Umbilical cord (tissue), 2 donors: Measurements from ENCODE around the gene ADNP. TPM values are rescaled to one million over a fixed set of nuclear protein-coding genes. Genes with fewer than 3 reads are reported as not detected.

ENCODE experiments used
- DNase-seq: peaks from one replicate; pipeline ENCODE4 v3.0.0-alpha.2; 2015; ENCODE audit warnings: low spot score
- total RNA-seq: library from RNA; depleted of rRNA; stranded (reverse); fragments of >200 nt; gene quantifications from one replicate; pipeline ENCODE4 v1.2.3, GENCODE V29; 2014; ENCODE audit warnings: low replicate concordance; ENCODE audit not compliant: insufficient read depth

Gene ADNP
- total RNA-seq, 1 donor from 2014 or later, result 38.0 TPM

- no peak for DNase-seq
Observed at GRCh38 chr20:50932691-50933280, 1.5 kb upstream of the ADNP start.

DNA sequence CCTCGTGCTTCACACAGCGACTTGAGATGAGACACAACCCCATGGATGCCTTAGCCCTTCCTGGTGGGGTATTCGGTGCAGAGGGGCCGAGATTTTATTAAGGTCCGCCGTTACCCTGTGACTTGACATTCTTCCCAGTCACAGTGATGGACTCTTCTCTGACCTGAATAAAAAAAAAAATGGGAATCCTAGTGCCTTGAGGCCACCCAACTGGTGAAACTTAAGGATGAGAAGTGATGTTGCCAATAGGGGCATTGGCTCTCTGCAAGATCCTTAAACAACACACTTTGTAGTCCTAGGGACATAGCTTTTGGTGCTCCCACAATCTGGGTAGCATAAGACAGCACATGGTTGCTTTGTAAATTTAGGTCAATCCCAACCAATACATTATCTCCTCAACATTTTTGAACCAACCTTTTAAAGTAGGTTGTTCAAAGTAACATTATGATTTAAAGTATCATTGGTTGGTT, 814 bp upstream of the ADNP start:
- no peak for DNase-seq

DNA sequence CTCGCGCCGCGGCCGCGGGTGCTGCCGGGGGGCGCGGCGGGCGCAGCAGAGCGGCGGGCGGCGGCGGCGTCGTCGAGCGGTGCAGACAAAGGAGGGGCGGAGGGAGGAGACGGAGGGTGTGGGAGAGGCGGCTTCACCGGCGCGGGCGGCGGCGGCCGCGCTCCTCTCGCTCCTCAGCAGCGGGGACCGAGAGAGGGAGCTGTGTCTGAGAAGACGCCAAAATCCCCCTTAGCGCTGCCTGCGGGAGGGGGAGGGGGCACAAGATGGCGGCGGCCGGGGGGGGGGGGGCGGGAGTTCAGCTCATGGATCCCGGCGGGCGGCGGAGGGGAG, 296 bp downstream of the ADNP start:
- DNase-seq, result no peak

DNA sequence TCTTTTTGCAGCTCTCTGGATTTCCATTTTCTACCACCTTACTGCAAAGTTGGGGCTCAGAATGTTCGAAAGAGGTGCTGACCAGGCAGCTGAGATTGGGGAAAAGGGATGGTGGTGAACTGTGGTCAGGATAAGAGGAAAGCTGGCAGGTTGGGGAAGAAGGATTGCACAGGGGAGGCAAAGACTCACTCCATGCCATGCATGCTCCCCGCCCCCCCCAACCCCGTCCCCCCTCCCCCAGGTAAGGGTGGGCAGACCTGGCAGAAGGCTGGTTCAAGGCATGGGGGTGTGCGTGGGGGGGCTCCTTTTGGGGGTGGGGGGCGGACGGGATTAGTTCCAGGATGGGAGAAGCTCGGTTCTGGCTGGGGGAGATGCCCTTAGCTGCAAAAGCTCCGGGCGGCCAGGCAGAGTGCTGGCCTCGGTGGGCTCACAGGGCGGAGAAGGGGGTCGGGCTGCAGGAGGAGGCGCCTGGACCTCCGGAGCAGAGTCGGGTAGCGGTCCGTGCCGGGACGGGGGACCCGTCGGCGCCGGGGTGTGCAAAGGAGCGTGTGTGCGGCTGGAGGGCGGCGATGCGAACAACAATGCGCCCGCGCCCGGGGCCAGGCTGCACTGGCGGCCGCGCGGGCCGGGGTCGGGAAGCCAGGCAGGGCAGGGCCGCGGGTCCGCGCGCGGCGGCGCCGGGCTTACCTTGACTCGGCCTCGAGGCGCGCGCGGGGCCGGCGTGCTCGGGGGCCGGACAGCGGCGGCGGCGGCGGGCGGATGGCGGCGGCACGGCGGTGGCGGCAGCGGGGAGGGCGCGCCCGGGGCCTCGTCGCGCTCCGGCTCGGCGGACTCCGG, 880 bp downstream of the ADNP start:
- DNase-seq, result no peak

- peak; percentile 93 for DNase-seq
Observed at GRCh38 chr20:50929299-50930138, 1.7 kb downstream of the ADNP start.

DNA sequence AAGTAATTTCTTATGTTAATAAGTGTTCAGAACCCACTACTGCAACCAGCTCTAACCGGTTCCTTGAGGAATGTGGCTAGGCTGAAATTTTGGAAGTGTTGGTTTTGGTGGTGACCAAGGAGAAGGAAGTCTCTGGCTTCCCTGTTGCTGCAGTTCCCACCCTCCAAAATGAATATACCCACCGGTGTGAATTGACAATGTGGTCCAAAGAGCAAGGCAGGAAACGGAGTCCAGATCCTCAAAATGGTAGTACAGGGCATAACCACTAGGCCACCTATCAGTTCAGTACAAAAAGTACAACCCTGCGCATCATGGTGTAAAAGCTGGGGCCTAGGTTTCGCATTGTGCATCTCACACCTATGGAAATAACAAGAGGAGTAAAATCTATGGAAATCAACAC, 2.8 kb downstream of the ADNP start:
- no peak for DNase-seq

GRCh38 chr20:50926530-50926929, 4.7 kb downstream of the ADNP start:
- no peak for DNase-seq

- no peak for DNase-seq
Observed at GRCh38 chr20:50924261-50924920, 6.8 kb downstream of the ADNP start.

GRCh38 chr20:50921803-50922501, 9.3 kb downstream of the ADNP start:
- DNase-seq, result no peak

DNA sequence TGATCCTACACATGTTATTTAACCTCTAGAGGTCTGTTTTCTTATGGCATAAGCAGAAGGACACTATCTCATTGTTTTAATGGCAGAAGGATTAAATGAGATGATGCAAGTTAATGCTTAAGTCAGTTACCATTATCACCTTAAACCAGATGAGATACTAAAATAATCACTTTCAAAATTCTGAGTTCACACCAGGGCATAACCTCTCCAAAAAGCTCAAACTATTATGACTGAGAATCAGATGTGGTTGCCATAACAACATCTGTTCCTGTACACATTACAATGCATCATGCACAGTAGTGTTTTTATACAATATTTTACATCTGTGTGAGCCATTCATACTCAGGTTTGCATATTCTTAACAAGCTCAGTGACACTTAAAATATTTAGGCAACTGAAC, 10.2 kb downstream of the ADNP start:
- DNase-seq, result no peak

DNA sequence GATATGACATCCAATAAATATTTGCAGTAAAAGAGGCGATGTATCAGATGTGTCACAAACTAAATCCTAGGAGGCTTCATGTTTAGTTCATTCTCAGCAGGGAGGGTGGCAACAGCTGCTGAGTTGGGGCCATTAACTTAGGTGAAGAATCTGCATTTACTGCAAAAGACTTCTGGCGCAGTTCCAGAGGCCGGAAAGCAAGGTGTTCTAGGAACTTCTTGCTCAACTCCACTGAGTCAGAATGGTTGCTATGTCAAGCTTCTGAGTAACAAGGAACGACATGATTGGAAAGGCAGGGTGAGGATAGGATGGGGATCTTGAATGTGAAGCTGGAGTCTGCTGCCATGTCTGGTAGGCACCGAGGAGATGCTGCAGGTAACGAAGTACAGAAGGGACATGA, 11.7 kb downstream of the ADNP start:
- DNase-seq, result no peak

- DNase-seq, result no peak
Observed at GRCh38 chr20:50918403-50918802, 12.8 kb downstream of the ADNP start.

DNA sequence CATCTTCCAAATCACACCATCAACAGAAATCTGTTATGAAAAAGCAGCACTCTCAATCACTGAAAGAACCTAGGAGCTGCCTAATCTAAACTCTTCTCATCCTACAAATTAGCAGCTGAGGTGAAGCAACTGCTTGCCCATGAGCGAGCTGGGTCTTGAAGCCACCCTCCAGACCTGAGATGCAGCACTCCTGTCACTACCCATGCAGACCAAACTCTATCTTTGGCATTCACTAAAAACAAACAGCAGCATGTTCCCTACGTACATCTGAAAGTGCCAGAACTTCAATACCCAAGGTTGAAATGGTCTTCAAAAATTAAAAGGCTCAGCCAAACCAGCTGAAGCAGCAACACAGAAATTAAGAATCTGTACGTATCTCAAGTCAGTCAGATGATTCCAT, 14.3 kb downstream of the ADNP start:
- no peak for DNase-seq

DNA sequence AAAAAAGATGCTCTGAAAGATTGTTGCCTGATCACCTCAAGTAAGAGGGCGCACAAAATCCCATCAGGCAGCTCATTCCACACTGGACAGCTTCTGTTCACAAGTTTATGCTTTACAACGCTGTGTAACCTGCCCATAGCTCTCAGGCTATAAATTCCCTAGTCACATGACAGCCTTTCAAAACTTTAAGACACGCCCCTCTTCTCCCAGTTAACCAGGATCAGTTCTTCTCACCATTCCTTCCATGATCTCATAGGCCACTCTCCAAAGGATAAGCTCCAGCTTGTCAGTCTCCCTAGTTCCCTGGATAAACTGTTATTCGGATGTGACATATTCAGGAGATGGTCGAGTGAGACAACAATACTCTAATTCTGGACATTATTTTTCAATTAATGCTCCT, 15.0 kb downstream of the ADNP start:
- peak; percentile 60 for DNase-seq

GRCh38 chr20:50915424-50915823, 15.8 kb downstream of the ADNP start:
- peak; percentile 71 for DNase-seq

GRCh38 chr20:50913690-50914375, 17.4 kb downstream of the ADNP start:
- peak; percentile 34 for DNase-seq

DNA sequence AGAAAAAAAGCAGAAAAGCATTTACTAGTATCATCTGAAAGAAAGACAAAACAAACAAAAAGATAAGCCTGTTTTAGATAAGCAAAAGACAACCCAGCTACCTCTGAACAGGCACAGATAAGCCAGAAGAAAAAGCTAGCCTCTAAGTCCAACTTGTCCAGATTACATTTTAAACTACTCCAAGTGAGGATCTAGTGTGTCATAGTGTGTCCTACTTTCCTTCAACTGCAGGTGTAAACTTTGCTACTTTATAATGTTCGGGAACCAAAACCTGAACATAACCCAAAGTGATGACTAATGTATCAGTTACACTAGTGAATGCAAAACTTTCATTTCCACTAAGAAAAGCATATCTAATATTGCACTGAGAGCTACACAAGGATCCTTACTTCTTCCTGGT, 19.5 kb downstream of the ADNP start:
- no peak for DNase-seq

- DNase-seq, result peak; percentile 65
Observed at GRCh38 chr20:50911030-50911429, 20.2 kb downstream of the ADNP start.

DNA sequence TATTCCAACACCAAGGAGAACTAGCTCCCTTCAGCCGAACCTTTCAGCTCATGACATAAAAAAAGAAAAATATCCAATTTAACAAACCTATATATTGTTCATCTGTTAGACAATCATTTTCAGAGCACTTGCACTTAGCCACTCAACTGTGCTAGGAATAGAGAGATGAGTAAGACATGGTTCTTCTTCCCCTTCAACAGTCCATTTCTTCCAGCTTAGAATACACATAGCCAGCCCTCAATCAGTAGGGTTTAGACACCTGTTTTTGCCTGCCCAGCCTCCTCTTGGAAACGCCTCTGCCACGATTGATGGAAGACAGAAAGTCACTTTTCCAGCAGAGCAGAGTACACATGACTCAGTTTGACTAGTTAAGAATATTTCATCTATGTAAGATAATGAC, 21.8 kb downstream of the ADNP start:
- DNase-seq, result no peak

DNA sequence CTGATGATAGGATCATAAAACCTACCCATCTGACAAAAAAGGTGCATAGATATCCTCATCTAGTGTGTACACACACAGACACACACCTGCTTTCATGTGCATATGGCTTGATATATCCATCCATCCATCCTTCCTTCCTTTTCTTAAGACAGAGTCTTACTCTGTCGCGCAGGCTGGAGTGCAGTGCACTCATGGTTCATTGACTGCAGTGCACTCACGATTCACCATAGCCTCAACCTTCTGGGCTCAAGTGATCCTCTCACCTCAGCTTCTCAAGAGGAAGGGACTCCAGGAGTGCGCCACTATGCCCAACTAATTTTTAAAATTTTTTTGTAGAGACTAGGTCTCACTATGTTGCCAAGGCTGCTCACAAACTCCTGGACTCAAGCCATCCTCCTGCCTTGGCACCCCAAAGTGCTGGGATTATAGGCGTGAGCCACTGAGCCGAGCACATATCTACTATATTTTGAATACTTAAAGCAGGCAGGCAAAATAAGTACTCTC, 27.1 kb downstream of the ADNP start:
- DNase-seq, result no peak
